HG03135 (cell line): Measurements from ENCODE around the gene MED13L.
"Not testable (repeated sequence)": the region's sequence is repeated elsewhere in the genome, so short reads cannot be mapped to it uniquely, and the experiment has no call there.

ENCODE experiments used
- ATAC-seq: cut with Tn5 transposase; IDR thresholded peaks from one replicate; pipeline ENCODE4 v1.9.1; 2021; ENCODE audit warnings: mild to moderate bottlenecking, moderate library complexity; ENCODE audit not compliant: unreplicated experiment

Gene MED13L

GRCh38 chr12:116136340-116136739 lies 141.2 kb downstream of the MED13L start:
- no peak for ATAC-seq

- ATAC-seq = no peak
Measured at GRCh38 chr12:116135209-116135930, 142.1 kb downstream of the MED13L start.

GRCh38 chr12:116133636-116134214 lies 143.8 kb downstream of the MED13L start:
- ATAC-seq = no peak

GRCh38 chr12:116133149-116133548 lies 144.3 kb downstream of the MED13L start:
- no peak for ATAC-seq

GRCh38 chr12:116131987-116132386 lies 145.5 kb downstream of the MED13L start:
- ATAC-seq = not testable (repeated sequence)

- no peak for ATAC-seq
Measured at GRCh38 chr12:116131176-116131575, 146.3 kb downstream of the MED13L start.

GRCh38 chr12:116130431-116130830 lies 147.1 kb downstream of the MED13L start:
- no peak for ATAC-seq

- no peak for ATAC-seq
Measured at GRCh38 chr12:116128779-116129178, 148.7 kb downstream of the MED13L start.

GRCh38 chr12:116127859-116128258 lies 149.6 kb downstream of the MED13L start:
- no peak for ATAC-seq

GRCh38 chr12:116126610-116127009 lies 150.9 kb downstream of the MED13L start:
- no peak for ATAC-seq

GRCh38 chr12:116125956-116126566 lies 151.4 kb downstream of the MED13L start:
- no peak for ATAC-seq

GRCh38 chr12:116125084-116125483 lies 152.4 kb downstream of the MED13L start:
- no peak for ATAC-seq

GRCh38 chr12:116123451-116124258 lies 153.8 kb downstream of the MED13L start:
- peak; percentile 69 for ATAC-seq

GRCh38 chr12:116122628-116123027 lies 154.9 kb downstream of the MED13L start:
- ATAC-seq = no peak

GRCh38 chr12:116121453-116121871 lies 156.0 kb downstream of the MED13L start:
- ATAC-seq = no peak

GRCh38 chr12:116116650-116117424 lies 160.7 kb downstream of the MED13L start:
- no peak for ATAC-seq

- ATAC-seq = no peak
Measured at GRCh38 chr12:116113398-116114130, 163.9 kb downstream of the MED13L start.

GRCh38 chr12:116106870-116107269 lies 170.6 kb downstream of the MED13L start:
- no peak for ATAC-seq

- no peak for ATAC-seq
Measured at GRCh38 chr12:116104167-116104767, 173.2 kb downstream of the MED13L start.
